Body of pancreas (tissue), 4 donors: ENCODE results near the gene FABP1.

ENCODE experiments used
- POLR2A ChIP-seq, 3 donors: fragments of 450-650 bp; IDR thresholded peaks; one replicate each; pipeline ENCODE4 v1.6.1; 2016; ENCODE audit warnings: antibody characterized with exemption in 3 of 3, mild to moderate bottlenecking in 2 of 3
- TF ChIP-seq, protein P1 (sequence below), 7 experiments: fragments of 450-650 bp in 4 of 7; fragments of 200-600 bp in 3 of 7; sonication (generic) in 3 of 7; IDR thresholded peaks; one replicate each; pipeline ENCODE4 v1.5.1; 2016 to 2019; ENCODE audit warnings: antibody characterized with exemption in 7 of 7

DNA sequence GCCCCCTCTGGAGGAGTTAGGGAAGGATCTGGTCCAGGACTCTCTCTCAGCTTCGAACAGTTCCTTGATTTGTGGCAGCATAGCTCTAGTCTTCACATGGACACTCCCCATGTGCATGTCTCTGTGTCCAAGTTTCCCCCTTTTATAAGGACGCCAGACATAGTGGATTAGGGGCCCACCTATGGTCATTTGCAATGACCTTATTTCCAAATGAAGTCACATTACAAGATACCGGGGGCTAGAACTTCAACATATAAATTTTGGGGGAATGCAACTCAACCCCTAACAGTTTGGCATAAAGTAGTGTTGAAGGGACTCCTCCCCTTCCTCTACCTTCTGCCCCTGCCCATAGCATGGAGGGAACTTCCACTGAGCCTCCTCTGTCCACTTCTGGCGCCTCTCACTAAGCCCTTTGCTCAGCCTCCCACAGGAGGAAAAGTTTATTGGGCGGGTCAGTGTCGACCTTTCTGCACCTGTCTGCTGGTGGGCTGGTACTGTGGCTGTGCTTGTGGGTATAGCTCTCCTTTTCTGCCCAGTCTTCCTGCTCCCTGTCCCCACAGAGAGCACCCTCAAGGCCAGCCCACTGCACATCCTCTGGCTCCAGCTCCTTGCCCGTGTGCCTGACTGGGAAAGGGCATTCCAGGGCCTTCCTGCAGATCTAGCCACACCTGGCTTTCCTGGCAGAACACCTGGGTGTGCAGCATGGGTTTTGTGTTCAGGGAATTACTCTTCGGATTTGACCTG, 5.5 kb downstream of the FABP1 start:
- TF ChIP-seq POLR2A (IDR thresholded peaks at IDR 0.05): no peak
- TF ChIP-seq, protein P1, sequence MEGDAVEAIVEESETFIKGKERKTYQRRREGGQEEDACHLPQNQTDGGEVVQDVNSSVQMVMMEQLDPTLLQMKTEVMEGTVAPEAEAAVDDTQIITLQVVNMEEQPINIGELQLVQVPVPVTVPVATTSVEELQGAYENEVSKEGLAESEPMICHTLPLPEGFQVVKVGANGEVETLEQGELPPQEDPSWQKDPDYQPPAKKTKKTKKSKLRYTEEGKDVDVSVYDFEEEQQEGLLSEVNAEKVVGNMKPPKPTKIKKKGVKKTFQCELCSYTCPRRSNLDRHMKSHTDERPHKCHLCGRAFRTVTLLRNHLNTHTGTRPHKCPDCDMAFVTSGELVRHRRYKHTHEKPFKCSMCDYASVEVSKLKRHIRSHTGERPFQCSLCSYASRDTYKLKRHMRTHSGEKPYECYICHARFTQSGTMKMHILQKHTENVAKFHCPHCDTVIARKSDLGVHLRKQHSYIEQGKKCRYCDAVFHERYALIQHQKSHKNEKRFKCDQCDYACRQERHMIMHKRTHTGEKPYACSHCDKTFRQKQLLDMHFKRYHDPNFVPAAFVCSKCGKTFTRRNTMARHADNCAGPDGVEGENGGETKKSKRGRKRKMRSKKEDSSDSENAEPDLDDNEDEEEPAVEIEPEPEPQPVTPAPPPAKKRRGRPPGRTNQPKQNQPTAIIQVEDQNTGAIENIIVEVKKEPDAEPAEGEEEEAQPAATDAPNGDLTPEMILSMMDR (IDR thresholded peaks at IDR 0.05): no peak
